Dedifferentiated amniotic fluid mesenchymal stem cell (primary cell): ENCODE measurements around the gene ERCC3.
A peak's percentile ranks its signal among the peaks of the same experiment; 100 is the strongest.

Source experiments
- DNase-seq: peaks from one replicate; pipeline ENCODE4 v3.0.0-alpha.2; 2016; ENCODE audit errors: extremely low spot score

ERCC3 gene

DNA sequence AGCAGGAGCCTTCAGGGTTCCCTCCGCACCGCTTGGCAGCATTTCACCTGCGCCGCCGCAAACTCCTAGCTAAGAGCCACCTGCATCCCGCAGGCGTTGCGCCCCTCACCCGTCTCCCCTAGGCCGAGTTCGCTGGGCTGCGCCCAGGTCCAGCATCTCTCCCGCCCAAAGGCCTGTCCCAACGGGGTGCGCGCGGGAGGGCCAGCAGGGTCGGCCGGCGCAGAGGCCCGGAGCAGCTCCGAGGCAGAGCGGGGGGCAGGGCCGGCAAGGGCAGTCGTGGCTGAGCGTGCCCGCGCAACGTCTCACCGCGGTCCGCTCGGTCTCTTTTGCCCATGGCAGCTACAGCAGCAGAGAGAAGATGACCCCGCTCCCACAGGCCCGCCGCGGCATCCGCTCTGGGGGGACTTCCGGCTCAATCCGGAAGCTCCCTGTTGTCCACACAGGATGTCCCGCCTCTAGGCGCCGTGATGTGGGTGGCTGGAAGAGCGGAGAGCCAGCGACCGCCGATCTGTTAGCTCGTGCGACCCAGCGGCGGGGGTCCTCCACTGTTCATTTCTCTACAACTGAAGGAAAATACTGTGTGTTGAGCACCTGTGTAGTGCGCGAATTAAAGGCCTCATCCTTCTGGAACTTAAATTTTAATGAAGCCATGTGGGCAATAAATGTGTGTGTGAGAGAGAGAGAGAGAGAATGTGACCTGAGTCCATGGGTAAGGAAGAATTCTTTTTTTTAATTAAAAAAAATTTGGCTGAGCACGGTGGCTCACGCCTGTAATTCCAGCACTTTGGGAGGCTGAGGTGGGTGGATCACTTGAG lies at the start of gene ERCC3:
TSS of gene ERCC3 (minus strand) at position 397 of the 815 bp plus-strand sequence. CDS start at position 334, 63 bp downstream.
- DNase-seq = peak; percentile 81

- no peak for DNase-seq
These were observed 49.3 kb upstream of the ERCC3 start for GRCh38 chr2:127343277-127343676.

DNA sequence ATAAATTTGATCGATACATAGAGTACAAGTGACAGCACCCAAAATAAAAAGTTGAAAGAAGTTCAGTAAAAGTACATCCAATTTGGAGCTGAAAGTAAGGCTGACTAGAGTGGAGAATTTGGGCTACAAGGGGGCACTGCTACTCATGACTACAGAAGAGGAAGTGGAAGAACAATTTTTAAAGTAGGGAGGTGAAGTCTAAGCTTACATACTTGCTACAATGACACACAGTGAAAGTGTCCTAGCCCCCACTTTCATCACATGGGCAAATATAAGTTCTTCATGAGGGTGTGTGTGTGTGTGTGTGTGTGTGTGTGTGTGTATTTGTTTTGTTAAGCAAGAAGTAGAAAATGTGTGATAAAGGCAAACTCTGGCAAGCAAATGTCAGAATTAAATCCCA lies 48.2 kb upstream of the ERCC3 start:
- no peak for DNase-seq

DNA sequence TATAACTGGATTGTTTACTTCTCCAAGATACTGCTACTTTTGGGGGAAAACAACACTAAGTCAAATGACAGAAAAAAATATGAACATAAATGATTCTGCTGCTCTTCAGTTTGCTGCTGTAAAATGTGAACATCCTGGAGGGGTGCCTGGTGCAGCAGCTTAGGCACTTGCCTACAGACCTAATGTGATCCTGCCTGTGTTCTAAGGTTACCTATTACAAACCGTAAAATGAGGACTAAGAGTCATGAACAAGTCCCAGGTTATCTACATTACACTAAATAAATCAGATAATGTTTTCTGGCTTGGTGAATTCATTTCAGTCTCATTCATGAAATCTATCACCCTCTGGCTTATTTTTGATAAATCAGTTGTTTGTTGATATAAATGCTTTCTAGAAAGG lies 38.4 kb upstream of the ERCC3 start:
- DNase-seq = no peak

GRCh38 chr2:127330753-127331152 lies 36.8 kb upstream of the ERCC3 start:
- no peak for DNase-seq

DNA sequence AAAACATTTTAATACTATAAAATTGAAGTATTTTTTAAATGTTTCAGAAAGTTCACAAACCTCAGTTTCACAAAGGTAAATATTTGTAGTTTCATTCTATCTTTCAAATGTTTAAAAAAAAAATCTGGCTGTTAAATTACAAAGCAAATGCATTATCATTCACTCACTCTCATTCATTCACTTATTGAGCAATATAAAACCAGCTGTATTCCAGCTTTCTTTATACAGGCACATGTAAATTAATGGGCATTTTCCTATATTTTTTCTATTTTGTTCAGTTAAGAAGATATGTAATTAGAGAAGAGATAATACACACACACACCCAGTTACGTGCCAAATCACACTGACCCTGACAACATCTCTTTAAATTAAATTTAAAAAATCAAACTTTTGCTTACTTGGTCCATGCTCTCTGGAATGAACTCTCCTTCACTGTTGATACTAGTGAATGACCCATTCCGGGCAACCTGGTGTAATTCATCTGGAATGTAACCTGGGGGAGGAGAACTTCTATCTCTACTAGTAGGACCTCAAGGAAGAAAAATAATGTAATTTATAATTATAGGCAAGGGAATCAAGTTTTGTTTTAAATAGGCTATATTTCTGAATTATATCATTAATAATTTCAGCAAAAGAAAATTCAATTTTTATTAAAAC lies 32.5 kb upstream of the ERCC3 start:
- DNase-seq = no peak

GRCh38 chr2:127324635-127325034 lies 30.7 kb upstream of the ERCC3 start:
- peak; percentile 73 for DNase-seq

DNA sequence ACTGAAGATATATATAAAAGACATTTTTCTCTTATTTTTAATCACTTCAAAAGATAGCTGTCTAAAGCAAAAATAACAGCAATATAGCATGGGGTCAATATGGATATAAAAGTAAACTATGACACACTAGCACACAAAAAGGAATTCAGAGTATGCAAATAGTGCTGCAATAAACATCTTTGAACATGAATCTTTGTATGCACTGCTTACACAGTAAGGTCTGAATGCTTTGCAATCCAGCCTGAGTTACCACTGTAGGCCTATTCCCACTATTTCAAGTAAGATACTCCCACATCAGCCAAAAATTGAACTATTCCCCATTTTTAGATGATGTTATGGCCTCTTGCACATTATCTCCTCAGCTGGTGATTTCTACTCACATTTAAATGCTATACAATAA lies 27.4 kb upstream of the ERCC3 start:
- peak; percentile 58 for DNase-seq

GRCh38 chr2:127320586-127321275 lies 26.8 kb upstream of the ERCC3 start:
- DNase-seq = no peak

GRCh38 chr2:127320067-127320466 lies 26.1 kb upstream of the ERCC3 start:
- no peak for DNase-seq

DNA sequence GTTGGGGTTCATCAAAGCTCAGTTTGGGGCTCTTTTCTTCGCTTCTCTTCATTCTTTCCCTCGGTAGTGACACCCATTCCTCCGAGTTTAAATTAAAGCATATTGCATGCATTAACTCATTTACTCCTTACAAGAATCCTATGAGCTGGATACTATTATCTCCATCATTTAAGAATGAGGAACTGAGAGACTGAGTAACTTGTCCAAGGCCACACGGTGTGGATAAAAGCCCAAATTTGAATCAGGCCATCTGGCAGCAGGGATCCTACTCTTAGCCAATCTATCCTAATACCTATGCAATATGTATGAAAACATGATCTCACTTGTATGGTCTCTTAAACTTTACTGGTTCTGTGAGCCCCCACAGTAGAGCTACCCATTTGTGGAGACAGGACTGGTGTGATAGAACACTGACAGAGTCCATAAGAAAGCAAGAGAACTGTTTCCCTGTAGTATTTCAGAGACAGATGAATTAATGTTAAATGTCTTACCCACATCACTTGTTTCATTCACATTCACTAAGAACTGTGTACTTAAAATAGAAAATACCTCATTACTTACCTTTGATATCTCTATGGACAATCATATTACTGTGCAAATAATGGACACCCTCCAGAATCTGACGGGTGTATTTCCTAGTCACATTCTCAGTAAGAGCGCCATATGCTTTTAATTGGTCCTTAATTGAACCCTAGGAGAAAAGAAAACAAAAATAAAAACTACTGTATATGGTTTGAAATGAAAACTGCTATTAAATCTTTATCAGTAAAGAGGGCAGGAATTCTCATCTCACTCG lies 20.4 kb upstream of the ERCC3 start:
- no peak for DNase-seq

GRCh38 chr2:127313406-127313805 lies 19.5 kb upstream of the ERCC3 start:
- no peak for DNase-seq

GRCh38 chr2:127310980-127311379 lies 17.0 kb upstream of the ERCC3 start:
- DNase-seq = no peak

- no peak for DNase-seq
These were observed 15.5 kb upstream of the ERCC3 start for GRCh38 chr2:127309468-127309867.

GRCh38 chr2:127308586-127309138 lies 14.7 kb upstream of the ERCC3 start:
- no peak for DNase-seq

GRCh38 chr2:127305990-127306585 lies 12.1 kb upstream of the ERCC3 start:
- no peak for DNase-seq

DNA sequence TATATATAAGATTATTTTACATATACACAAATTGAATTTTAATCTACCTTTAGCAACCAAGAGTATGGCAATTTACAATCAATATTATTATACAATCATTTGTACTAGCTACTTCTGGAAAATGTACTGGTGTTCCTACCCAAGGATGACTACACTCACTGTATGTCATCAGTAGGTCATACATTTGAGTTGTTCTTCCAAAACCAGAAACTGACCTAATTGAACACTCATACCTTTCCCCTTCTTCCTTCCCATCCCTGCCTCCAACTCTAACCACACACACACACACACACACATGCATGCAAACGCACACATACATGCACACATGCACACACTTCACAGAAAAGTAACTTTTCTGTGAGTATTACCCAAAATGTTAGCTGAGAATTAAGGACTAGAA lies 8.2 kb upstream of the ERCC3 start:
- no peak for DNase-seq

- DNase-seq = no peak
These were observed 577 bp downstream of the ERCC3 start for GRCh38 chr2:127293386-127293747.

DNA sequence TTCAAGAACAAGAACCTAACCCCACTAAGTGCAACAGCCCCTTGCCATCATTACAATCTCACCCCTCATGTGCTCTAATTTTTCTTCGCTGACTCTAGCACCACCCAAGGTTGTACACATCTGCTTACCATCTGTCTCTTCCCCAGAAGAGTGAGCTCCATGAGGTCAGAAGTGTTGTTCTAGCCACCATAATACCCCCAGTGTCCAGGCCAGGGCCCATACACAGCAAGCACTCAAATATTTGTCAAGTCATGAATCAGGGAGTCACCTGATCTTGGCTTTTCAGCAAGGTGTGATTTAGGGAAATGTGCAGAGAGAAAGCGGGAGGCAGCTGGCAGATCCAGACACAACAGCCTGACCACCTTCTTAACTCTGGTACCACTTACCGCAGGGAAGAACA lies 5.7 kb downstream of the ERCC3 start:
- DNase-seq = no peak

DNA sequence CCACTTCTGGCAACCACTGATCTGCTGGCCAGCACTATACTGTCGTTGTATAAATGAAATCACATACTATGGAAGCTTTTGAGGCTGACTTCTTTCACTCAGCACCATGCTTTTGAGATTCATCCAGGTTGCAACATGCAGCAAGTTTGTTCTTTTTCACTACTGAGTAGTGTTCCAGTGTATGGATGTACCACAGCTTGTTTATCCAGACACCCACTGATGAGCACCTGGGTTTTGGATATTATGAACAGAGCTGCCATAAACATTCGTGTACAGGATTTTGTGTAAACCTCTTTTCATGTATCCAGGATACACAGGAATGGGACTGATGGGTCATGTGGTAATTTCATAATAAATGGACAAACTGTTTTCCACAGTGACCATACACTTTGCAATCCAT lies 10.7 kb downstream of the ERCC3 start:
- no peak for DNase-seq

- no peak for DNase-seq
These were observed 13.3 kb downstream of the ERCC3 start for GRCh38 chr2:127280693-127281092.
